ENCODE measurements around the gene ZNF804A. TPM values are rescaled to one million over a fixed set of nuclear protein-coding genes. Genes with fewer than 3 reads are reported as not detected.

ZNF804A gene
- total RNA-seq, 1 donor from 2014 or later, result not detected

DNA sequence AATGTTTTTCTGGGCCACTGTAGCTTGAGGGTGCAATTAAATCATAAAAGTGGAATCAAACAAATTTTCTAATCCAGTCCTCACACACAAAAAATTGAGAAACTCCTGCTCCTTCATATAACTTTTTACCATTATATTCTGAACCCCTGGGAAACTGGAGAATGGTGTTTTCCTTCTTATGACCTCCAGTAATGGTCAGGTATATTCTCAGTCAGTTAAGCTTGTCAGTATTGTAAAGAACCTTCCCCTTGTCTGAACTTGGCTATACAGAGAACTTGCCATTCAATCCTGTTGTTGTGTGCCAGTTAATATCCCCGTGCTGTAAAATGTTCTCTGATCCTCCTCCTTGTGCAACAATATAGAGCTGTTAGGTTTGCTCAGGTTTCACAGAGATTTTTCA lies 39.5 kb downstream of the ZNF804A start:
- Mint-ChIP-seq H3K4me3 (no peak overlapping the region), H3K4me1 (no peaks in the 10 kb centered on the region), H3K9me3 (no peaks in the 10 kb centered on the region), H3K36me3 (no peaks in the 10 kb centered on the region), H3K27me3 (ENCODE audit: insufficient read depth, low read depth) (no peaks in the 10 kb centered on the region), H3K27ac (no peak overlapping the region)
- no peak for DNase-seq (ENCODE audit: low spot score)
- Histone ChIP-seq H4K20me1 (ENCODE audit: low read depth) (no peaks in the 10 kb centered on the region), H2AFZ (replicated peaks) (no peak overlapping the region), H3K4me3 (no peak overlapping the region), H3K79me2 (ENCODE audit: low read depth) (no peaks in the 10 kb centered on the region), H3K27me3 (no peaks in the 10 kb centered on the region), H3K4me1 (no peaks in the 10 kb centered on the region), H3K27ac (no peak overlapping the region), H3F3A (ENCODE audit: low read depth) (no peaks in the 10 kb centered on the region), H3K9ac (no peak overlapping the region), H3K4me2 (no peak overlapping the region), H3K9me3 (ENCODE audit: low read depth) (no peaks in the 10 kb centered on the region), H3K36me3 (no peaks in the 10 kb centered on the region)
- TF ChIP-seq, protein P1, sequence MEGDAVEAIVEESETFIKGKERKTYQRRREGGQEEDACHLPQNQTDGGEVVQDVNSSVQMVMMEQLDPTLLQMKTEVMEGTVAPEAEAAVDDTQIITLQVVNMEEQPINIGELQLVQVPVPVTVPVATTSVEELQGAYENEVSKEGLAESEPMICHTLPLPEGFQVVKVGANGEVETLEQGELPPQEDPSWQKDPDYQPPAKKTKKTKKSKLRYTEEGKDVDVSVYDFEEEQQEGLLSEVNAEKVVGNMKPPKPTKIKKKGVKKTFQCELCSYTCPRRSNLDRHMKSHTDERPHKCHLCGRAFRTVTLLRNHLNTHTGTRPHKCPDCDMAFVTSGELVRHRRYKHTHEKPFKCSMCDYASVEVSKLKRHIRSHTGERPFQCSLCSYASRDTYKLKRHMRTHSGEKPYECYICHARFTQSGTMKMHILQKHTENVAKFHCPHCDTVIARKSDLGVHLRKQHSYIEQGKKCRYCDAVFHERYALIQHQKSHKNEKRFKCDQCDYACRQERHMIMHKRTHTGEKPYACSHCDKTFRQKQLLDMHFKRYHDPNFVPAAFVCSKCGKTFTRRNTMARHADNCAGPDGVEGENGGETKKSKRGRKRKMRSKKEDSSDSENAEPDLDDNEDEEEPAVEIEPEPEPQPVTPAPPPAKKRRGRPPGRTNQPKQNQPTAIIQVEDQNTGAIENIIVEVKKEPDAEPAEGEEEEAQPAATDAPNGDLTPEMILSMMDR (IDR thresholded peaks at IDR 0.05), result no peak
- TF ChIP-seq EZH2phosphoT487 (IDR thresholded peaks at IDR 0.05), result no peak
- no peak for TF ChIP-seq EZH2 (IDR thresholded peaks at IDR 0.05)

DNA sequence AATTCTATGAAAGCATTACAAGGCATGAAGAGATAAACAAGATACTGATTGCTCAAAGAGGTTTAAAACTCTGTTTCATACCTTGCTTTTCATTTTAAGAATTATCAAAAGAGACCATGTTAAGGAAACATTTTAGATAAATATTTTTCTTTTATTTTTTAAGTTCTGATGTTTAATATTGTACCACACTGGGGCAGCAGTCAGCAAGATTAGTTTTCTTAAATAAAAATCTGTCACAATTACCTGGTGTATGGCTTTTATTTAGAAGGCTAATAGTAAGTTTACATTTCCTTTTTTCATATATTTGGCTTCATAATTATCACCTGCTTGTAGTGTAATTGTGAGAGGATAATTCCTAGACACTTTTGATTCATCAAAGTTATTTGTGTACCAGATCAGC lies 46.4 kb downstream of the ZNF804A start:
- H3K9me3 Mint-ChIP-seq, result no peaks in the 10 kb centered on the region
- no peak overlapping the region for H3K27ac ChIP-seq
- TF ChIP-seq, protein P1 (IDR thresholded peaks at IDR 0.05), result peak; percentile 11
- TF ChIP-seq EZH2phosphoT487 (IDR thresholded peaks at IDR 0.05), result no peak
- H3K79me2 ChIP-seq (ENCODE audit: low read depth), result no peaks in the 10 kb centered on the region
- no peaks in the 10 kb centered on the region for H3K36me3 Mint-ChIP-seq
- H3K9ac ChIP-seq, result no peak overlapping the region
- peaks cover 2% of the 10 kb centered on the region for H3K27me3 Mint-ChIP-seq (ENCODE audit: insufficient read depth, low read depth)
- no peaks in the 10 kb centered on the region for H3K27me3 ChIP-seq
- no peaks in the 10 kb centered on the region for H3K4me1 Mint-ChIP-seq
- no peaks in the 10 kb centered on the region for H3F3A ChIP-seq (ENCODE audit: low read depth)
- H2AFZ ChIP-seq (replicated peaks), result no peak overlapping the region
- no peak overlapping the region for H3K4me3 ChIP-seq
- DNase-seq (ENCODE audit: low spot score), result no peak
- no peaks in the 10 kb centered on the region for H3K4me1 ChIP-seq
- H3K4me3 Mint-ChIP-seq, result no peak overlapping the region
- no peak overlapping the region for H3K4me2 ChIP-seq
- H3K36me3 ChIP-seq, result no peaks in the 10 kb centered on the region
- no peaks in the 10 kb centered on the region for H3K9me3 ChIP-seq (ENCODE audit: low read depth)
- H4K20me1 ChIP-seq (ENCODE audit: low read depth), result no peaks in the 10 kb centered on the region
- no peak overlapping the region for H3K27ac Mint-ChIP-seq

DNA sequence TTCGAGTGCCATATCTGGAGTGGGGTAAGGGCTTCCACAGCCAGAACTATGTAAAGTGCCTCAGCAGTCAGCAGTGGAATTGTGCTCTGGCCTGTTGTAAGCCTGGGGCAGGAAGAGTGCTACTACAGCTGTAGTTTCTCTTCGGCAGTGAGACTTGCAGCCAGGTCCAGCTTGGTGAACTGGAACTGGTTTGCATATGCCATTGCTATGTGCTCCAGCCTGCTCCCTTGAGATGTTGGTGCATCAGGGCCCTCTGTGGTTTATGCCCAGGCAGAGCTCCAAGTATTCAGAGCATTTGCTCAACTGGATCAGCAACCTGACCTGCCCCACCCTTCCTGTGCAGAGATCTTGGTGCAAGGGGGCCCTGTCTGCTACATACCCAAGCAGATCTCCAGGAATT lies 47.8 kb downstream of the ZNF804A start:
- Histone ChIP-seq H3K79me2 (ENCODE audit: low read depth) (no peaks in the 10 kb centered on the region), H3K4me2 (no peak overlapping the region), H3K36me3 (no peaks in the 10 kb centered on the region), H3F3A (ENCODE audit: low read depth) (no peaks in the 10 kb centered on the region), H3K9me3 (ENCODE audit: low read depth) (no peaks in the 10 kb centered on the region), H3K4me3 (no peak overlapping the region), H3K27ac (no peak overlapping the region), H2AFZ (replicated peaks) (peak overlapping the region; percentile 46), H3K27me3 (no peaks in the 10 kb centered on the region), H3K9ac (no peak overlapping the region), H4K20me1 (ENCODE audit: low read depth) (no peaks in the 10 kb centered on the region), H3K4me1 (no peaks in the 10 kb centered on the region)
- Mint-ChIP-seq H3K27ac (no peak overlapping the region), H3K36me3 (no peaks in the 10 kb centered on the region), H3K9me3 (no peaks in the 10 kb centered on the region), H3K4me3 (no peak overlapping the region), H3K4me1 (no peaks in the 10 kb centered on the region), H3K27me3 (ENCODE audit: insufficient read depth, low read depth) (peaks cover 2% of the 10 kb centered on the region)
- TF ChIP-seq, protein P1 (IDR thresholded peaks at IDR 0.05), result no peak
- TF ChIP-seq EZH2phosphoT487 (IDR thresholded peaks at IDR 0.05) (no peak), EZH2 (IDR thresholded peaks at IDR 0.05) (no peak)
- DNase-seq (ENCODE audit: low spot score), result peak; percentile 2

All from neural progenitor cell (in vitro differentiated cells).